Measurements from ENCODE around the gene ASTN1. TPM values are rescaled to one million over a fixed set of nuclear protein-coding genes. Genes with fewer than 3 reads are reported as not detected.

ASTN1 gene
- total and polyA plus RNA-seq, 2 experiments from 2014 or later = 1.1 TPM; not detected in 1

DNA sequence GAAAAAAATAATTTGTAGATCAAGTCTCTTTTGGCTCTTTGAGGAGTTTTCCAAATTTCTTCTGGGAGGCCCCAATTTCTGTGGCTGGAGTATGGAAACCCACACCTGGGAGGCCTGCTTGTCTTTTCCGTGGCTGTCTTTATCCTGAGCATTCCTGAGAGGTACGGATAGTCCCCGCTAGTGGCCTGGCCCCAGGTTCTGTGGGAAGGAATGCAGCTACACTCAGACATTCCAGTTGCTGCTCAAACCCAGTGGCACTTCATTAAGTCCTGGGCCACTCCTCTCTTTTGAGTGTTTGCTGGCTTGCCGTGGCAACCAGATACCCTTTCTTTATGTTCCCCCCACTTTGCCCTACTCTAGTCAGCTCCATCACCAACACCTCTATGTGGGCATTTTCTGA, 310.4 kb downstream of the ASTN1 start:
- H3K4me1 ChIP-seq (ENCODE audit: insufficient read depth) = no peaks in the 10 kb centered on the region
- WGBS (ENCODE audit: low lambda C conversion rate, missing lambda C conversion rate) = 84% methylated on average over 4 of the region's 4 CpGs
- H3K79me2 ChIP-seq = no peaks in the 10 kb centered on the region
- H4K20me1 ChIP-seq (ENCODE audit: insufficient read depth, poor library complexity, severe bottlenecking) = no peaks in the 10 kb centered on the region
- no peak overlapping the region for H2AFZ ChIP-seq
- no peak overlapping the region for H3K4me3 ChIP-seq
- no peak overlapping the region for H3K27ac ChIP-seq
- DNase-seq (ENCODE audit: low spot score) = no peak
- no peaks in the 10 kb centered on the region for H3K36me3 ChIP-seq (replicated peaks; ENCODE audit: insufficient read depth, low read depth)
- TF ChIP-seq, protein P1, sequence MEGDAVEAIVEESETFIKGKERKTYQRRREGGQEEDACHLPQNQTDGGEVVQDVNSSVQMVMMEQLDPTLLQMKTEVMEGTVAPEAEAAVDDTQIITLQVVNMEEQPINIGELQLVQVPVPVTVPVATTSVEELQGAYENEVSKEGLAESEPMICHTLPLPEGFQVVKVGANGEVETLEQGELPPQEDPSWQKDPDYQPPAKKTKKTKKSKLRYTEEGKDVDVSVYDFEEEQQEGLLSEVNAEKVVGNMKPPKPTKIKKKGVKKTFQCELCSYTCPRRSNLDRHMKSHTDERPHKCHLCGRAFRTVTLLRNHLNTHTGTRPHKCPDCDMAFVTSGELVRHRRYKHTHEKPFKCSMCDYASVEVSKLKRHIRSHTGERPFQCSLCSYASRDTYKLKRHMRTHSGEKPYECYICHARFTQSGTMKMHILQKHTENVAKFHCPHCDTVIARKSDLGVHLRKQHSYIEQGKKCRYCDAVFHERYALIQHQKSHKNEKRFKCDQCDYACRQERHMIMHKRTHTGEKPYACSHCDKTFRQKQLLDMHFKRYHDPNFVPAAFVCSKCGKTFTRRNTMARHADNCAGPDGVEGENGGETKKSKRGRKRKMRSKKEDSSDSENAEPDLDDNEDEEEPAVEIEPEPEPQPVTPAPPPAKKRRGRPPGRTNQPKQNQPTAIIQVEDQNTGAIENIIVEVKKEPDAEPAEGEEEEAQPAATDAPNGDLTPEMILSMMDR (IDR thresholded peaks at IDR 0.05; ENCODE audit: poor library complexity) = no peak
- TF ChIP-seq EZH2phosphoT487 (IDR thresholded peaks at IDR 0.05; ENCODE audit: low read depth, severe bottlenecking, unreplicated experiment) (no peak), EZH2 (IDR thresholded peaks at IDR 0.05; ENCODE audit: borderline replicate concordance) (no peak)
- H3K9me2 ChIP-seq (replicated peaks; ENCODE audit: insufficient read depth) = no peaks in the 10 kb centered on the region
- peaks cover 3% of the 10 kb centered on the region for H3K27me3 ChIP-seq
- no peaks in the 10 kb centered on the region for H3K9me3 ChIP-seq (ENCODE audit: low read depth)
- H3K4me2 ChIP-seq = no peak overlapping the region

DNA sequence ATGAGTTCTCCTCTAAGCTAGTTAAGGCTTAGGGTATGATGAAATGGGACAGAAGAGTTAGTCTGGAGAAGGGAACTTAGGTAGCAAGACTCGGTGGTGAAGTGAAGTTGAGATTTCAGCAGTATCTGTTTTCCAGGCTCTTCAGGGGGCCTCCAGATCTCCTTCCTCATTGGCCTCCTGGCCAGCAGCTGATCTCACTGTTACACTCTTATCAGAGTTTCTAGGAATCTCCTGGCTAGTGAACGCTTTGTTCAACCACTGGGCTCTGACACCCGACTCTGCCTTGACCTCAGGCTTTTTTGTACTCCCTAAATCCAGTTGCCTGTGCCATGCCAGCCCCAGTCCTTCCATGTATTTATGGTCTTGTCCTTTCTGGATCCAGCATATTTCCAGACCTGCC, 311.0 kb downstream of the ASTN1 start:
- no peaks in the 10 kb centered on the region for H3K36me3 ChIP-seq (replicated peaks; ENCODE audit: insufficient read depth, low read depth)
- 60% methylated on average over 3 of the region's 3 CpGs for WGBS (ENCODE audit: low lambda C conversion rate, missing lambda C conversion rate)
- no peak overlapping the region for H3K4me2 ChIP-seq
- H3K4me3 ChIP-seq = no peak overlapping the region
- H3K4me1 ChIP-seq (ENCODE audit: insufficient read depth) = no peaks in the 10 kb centered on the region
- no peak overlapping the region for H2AFZ ChIP-seq
- no peaks in the 10 kb centered on the region for H3K79me2 ChIP-seq
- no peak overlapping the region for H3K27ac ChIP-seq
- TF ChIP-seq EZH2phosphoT487 (IDR thresholded peaks at IDR 0.05; ENCODE audit: low read depth, severe bottlenecking, unreplicated experiment) = no peak
- TF ChIP-seq EZH2 (IDR thresholded peaks at IDR 0.05; ENCODE audit: borderline replicate concordance) = no peak
- TF ChIP-seq, protein P1 (IDR thresholded peaks at IDR 0.05; ENCODE audit: poor library complexity) = no peak
- no peaks in the 10 kb centered on the region for H3K9me2 ChIP-seq (replicated peaks; ENCODE audit: insufficient read depth)
- no peaks in the 10 kb centered on the region for H3K9me3 ChIP-seq (ENCODE audit: low read depth)
- H3K27me3 ChIP-seq = peaks cover 3% of the 10 kb centered on the region
- no peaks in the 10 kb centered on the region for H4K20me1 ChIP-seq (ENCODE audit: insufficient read depth, poor library complexity, severe bottlenecking)
- DNase-seq (ENCODE audit: low spot score) = no peak

DNA sequence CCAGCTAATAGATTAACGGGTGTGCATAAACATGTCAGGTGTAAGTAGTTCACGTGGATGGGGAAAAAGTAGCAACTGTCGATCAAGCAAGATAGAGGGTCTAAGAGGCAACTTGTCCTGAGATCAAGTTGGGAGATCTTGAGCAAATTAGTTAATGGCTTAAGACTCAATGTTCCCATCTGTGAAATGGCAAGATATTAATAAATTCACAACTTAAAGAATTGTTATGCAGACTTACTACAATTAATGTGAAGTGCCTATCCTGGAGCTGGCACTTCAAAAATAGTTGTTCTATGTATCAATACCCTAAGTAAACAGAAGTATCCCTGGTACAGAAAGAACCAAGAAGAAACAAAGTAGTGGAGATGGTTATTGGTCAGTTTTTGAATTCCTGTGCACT, 312.4 kb downstream of the ASTN1 start:
- H3K27me3 ChIP-seq = peaks cover under 1% of the 10 kb centered on the region
- no peak for TF ChIP-seq EZH2 (IDR thresholded peaks at IDR 0.05; ENCODE audit: borderline replicate concordance)
- no peak for TF ChIP-seq EZH2phosphoT487 (IDR thresholded peaks at IDR 0.05; ENCODE audit: low read depth, severe bottlenecking, unreplicated experiment)
- TF ChIP-seq, protein P1 (IDR thresholded peaks at IDR 0.05; ENCODE audit: poor library complexity) = no peak
- DNase-seq (ENCODE audit: low spot score) = no peak
- no peak overlapping the region for H3K4me2 ChIP-seq
- H3K79me2 ChIP-seq = no peaks in the 10 kb centered on the region
- H3K9me3 ChIP-seq (ENCODE audit: low read depth) = no peaks in the 10 kb centered on the region
- H3K4me1 ChIP-seq (ENCODE audit: insufficient read depth) = no peaks in the 10 kb centered on the region
- H3K9me2 ChIP-seq (replicated peaks; ENCODE audit: insufficient read depth) = no peaks in the 10 kb centered on the region
- H4K20me1 ChIP-seq (ENCODE audit: insufficient read depth, poor library complexity, severe bottlenecking) = no peaks in the 10 kb centered on the region
- no peak overlapping the region for H3K27ac ChIP-seq
- H3K36me3 ChIP-seq (replicated peaks; ENCODE audit: insufficient read depth, low read depth) = no peaks in the 10 kb centered on the region
- no peak overlapping the region for H2AFZ ChIP-seq
- H3K4me3 ChIP-seq = no peak overlapping the region
- WGBS (ENCODE audit: low lambda C conversion rate, missing lambda C conversion rate) = 98% methylated on average over 3 of the region's 3 CpGs

DNA sequence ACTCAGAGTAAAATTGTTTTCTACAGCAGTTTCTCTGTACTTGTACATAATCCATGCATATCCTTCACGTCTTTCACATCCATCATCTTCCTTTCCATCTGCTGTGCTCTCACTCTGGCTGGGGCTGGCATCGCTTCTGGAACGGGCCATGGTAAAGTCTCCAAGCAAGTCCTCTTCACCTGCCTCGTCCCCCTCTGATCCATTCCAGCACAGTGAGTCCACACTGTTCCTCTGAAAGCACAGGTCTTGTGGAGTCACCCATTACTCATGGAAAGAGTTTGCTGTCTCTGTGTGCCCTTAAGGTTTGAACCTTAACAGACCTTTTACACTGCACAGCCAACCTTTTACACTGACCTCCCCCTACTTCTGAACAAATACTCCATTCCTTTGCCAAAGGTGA, 313.6 kb downstream of the ASTN1 start:
- H3K36me3 ChIP-seq (replicated peaks; ENCODE audit: insufficient read depth, low read depth) = no peaks in the 10 kb centered on the region
- no peak overlapping the region for H3K4me3 ChIP-seq
- H3K4me1 ChIP-seq (ENCODE audit: insufficient read depth) = no peaks in the 10 kb centered on the region
- DNase-seq (ENCODE audit: low spot score) = no peak
- WGBS (ENCODE audit: low lambda C conversion rate, missing lambda C conversion rate) = 80% methylated on average over 4 of the region's 4 CpGs
- no peaks in the 10 kb centered on the region for H3K9me2 ChIP-seq (replicated peaks; ENCODE audit: insufficient read depth)
- H4K20me1 ChIP-seq (ENCODE audit: insufficient read depth, poor library complexity, severe bottlenecking) = no peaks in the 10 kb centered on the region
- no peak for TF ChIP-seq EZH2phosphoT487 (IDR thresholded peaks at IDR 0.05; ENCODE audit: low read depth, severe bottlenecking, unreplicated experiment)
- TF ChIP-seq, protein P1 (IDR thresholded peaks at IDR 0.05; ENCODE audit: poor library complexity) = no peak
- no peak overlapping the region for H2AFZ ChIP-seq
- H3K27ac ChIP-seq = no peak overlapping the region
- H3K4me2 ChIP-seq = no peak overlapping the region
- no peaks in the 10 kb centered on the region for H3K9me3 ChIP-seq (ENCODE audit: low read depth)
- H3K79me2 ChIP-seq = no peaks in the 10 kb centered on the region
- H3K27me3 ChIP-seq = no peaks in the 10 kb centered on the region
